GM19468 (cell line): ENCODE data around the gene TMC1.
"Not testable (repeated sequence)": the region's sequence is repeated elsewhere in the genome, so short reads cannot be mapped to it uniquely, and the experiment has no call there.

Experiments
- ATAC-seq: cut with Tn5 transposase; IDR thresholded peaks from one replicate; pipeline ENCODE4 v1.9.1; 2021; ENCODE audit warnings: mild to moderate bottlenecking, moderate library complexity, moderate number of reproducible peaks; ENCODE audit not compliant: unreplicated experiment; ENCODE audit errors: extremely low read depth

Gene TMC1

GRCh38 chr9:72524820-72525540 is 3.6 kb downstream of the TMC1 start:
- no peak for ATAC-seq

GRCh38 chr9:72526901-72527800 is 5.7 kb downstream of the TMC1 start:
- peak; percentile 36 for ATAC-seq

- ATAC-seq, result no peak
Measured at GRCh38 chr9:72527801-72528195, 6.4 kb downstream of the TMC1 start.

GRCh38 chr9:72529531-72529930 is 8.1 kb downstream of the TMC1 start:
- no peak for ATAC-seq

GRCh38 chr9:72533322-72533721 is 11.9 kb downstream of the TMC1 start:
- no peak for ATAC-seq

GRCh38 chr9:72534931-72535330 is 13.5 kb downstream of the TMC1 start:
- ATAC-seq, result no peak

GRCh38 chr9:72537011-72537545 is 15.7 kb downstream of the TMC1 start:
- ATAC-seq, result no peak

- ATAC-seq, result no peak
Measured at GRCh38 chr9:72537671-72538070, 16.3 kb downstream of the TMC1 start.

- no peak for ATAC-seq
Measured at GRCh38 chr9:72538921-72539702, 17.7 kb downstream of the TMC1 start.

- no peak for ATAC-seq
Measured at GRCh38 chr9:72539824-72540347, 18.5 kb downstream of the TMC1 start.

GRCh38 chr9:72540348-72540873 is 19.0 kb downstream of the TMC1 start:
- ATAC-seq, result no peak

- ATAC-seq, result not testable (repeated sequence)
Measured at GRCh38 chr9:72542537-72542833, 21.1 kb downstream of the TMC1 start.

- ATAC-seq, result no peak
Measured at GRCh38 chr9:72542917-72543316, 21.5 kb downstream of the TMC1 start.

GRCh38 chr9:72551306-72551705 is 29.9 kb downstream of the TMC1 start:
- no peak for ATAC-seq

GRCh38 chr9:72552356-72552755 is 30.9 kb downstream of the TMC1 start:
- no peak for ATAC-seq

GRCh38 chr9:72554221-72554641 is 32.8 kb downstream of the TMC1 start:
- ATAC-seq, result no peak

- ATAC-seq, result no peak
Measured at GRCh38 chr9:72557549-72557948, 36.1 kb downstream of the TMC1 start.

- no peak for ATAC-seq
Measured at GRCh38 chr9:72560086-72560485, 38.7 kb downstream of the TMC1 start.

- no peak for ATAC-seq
Measured at GRCh38 chr9:72563806-72564205, 42.4 kb downstream of the TMC1 start.
